IMR-90 (cell line): Measurements from ENCODE around the gene KRT71.

Source experiments
- CTCF ChIP-seq: conservative IDR thresholded peaks from 2 replicates; pipeline ENCODE4 v1.5.1; 2012; ENCODE audit warnings: mild to moderate bottlenecking, low read depth, low read length, improper control_type of control experiment
- POLR2A ChIP-seq: IDR thresholded peaks from 2 replicates; pipeline ENCODE4 v1.6.1; 2012; ENCODE audit warnings: mild to moderate bottlenecking, low read depth, low read length
- USF2 ChIP-seq: fragments of 150-350 bp; IDR thresholded peaks from 2 replicates; pipeline ENCODE4 v1.6.1; 2017; ENCODE audit warnings: mild to moderate bottlenecking, antibody characterized with exemption, low read length, low read depth

GRCh38 chr12:52521568-52522266, 31.2 kb downstream of the KRT71 start:
- TF ChIP-seq CTCF (no peak), USF2 (no peak), POLR2A (no peak)
